Endothelial cell of umbilical vein (primary cell): Measurements from ENCODE around the gene ARF1. TPM values are rescaled to one million over a fixed set of nuclear protein-coding genes. Genes with fewer than 3 reads are reported as not detected.

Experiments used
- BruUV-seq: library from RNA; stranded (reverse); fragments of 400-500 nt; replicated peaks from 2 replicates; lab custom pipeline; 2021; lab: Mats Ljungman, UMichigan
- CTCF ChIA-PET: fragments of 300-600, 350-600 bp; sonication (Branson Sonifier 250); formaldehyde crosslinking; loops from one replicate; lab custom pipeline; 2021; ENCODE audit warnings: antibody characterized with exemption, inconsistent platforms; lab: Charles Lee
- POLR2A ChIA-PET: fragments of 300-600, 350-600 bp; sonication (Branson Sonifier 250); formaldehyde crosslinking; loops from one replicate; lab custom pipeline; 2021; ENCODE audit warnings: antibody characterized with exemption, inconsistent platforms; lab: Charles Lee
- DNase-seq: peaks from one replicate; pipeline ENCODE4 v3.0.0-alpha.2; 2011; ENCODE audit warnings: low read depth, low spot score
- FAIRE-seq: peaks from 2 replicates; lab custom pipeline; 2011; peaks lifted over from hg19 to GRCh38; lab: Jason Lieb, UNC
- H2AFZ ChIP-seq: 2 replicates; pipeline ENCODE4 v1.6.0; 2012; ENCODE audit warnings: low read depth, low read length, control low read depth, inconsistent platforms
- H3K27ac ChIP-seq: 2 replicates; pipeline ENCODE4 v1.5.1; 2011; ENCODE audit warnings: low read depth, mild to moderate bottlenecking, control low read depth, low read length, moderate library complexity; ENCODE audit not compliant: insufficient read depth
- H3K27me3 ChIP-seq, 2 experiments: 2 replicates each; pipeline versions ENCODE4 v1.6.0 to v1.6.1; 2011; ENCODE audit warnings: low read length in 2 of 2, mixed read lengths in 1 of 2; ENCODE audit not compliant: control insufficient read depth in 2 of 2, insufficient read depth in 2 of 2
- H3K36me3 ChIP-seq, 2 experiments: 2 replicates in 1 of 2; 3 replicates in 1 of 2; pipeline ENCODE4 v1.5.1; 2011; ENCODE audit warnings: low read length in 2 of 2, mild to moderate bottlenecking in 1 of 2, moderate library complexity in 1 of 2; ENCODE audit not compliant: control insufficient read depth in 2 of 2, insufficient read depth in 2 of 2; ENCODE audit errors: extremely low read depth in 1 of 2
- H3K4me1 ChIP-seq: 3 replicates; pipeline ENCODE4 v1.5.1; 2011; ENCODE audit warnings: mild to moderate bottlenecking, low read length; ENCODE audit not compliant: control insufficient read depth, insufficient read depth; ENCODE audit errors: extremely low read depth
- H3K4me2 ChIP-seq: 2 replicates; pipeline ENCODE4 v1.6.1; 2011; ENCODE audit warnings: low read length, control low read depth, mixed read lengths; ENCODE audit not compliant: insufficient read depth
- H3K4me3 ChIP-seq, 3 experiments: fragments of 200-600 bp in 1 of 3; sonication (generic), shearing (Covaris generic) in 1 of 3; replicated peaks in 1 of 3; 2 replicates each; pipeline ENCODE4 v1.5.1; 2011 to 2016; ENCODE audit warnings: control low read depth in 3 of 3, low read length in 3 of 3, mild to moderate bottlenecking in 2 of 3, inconsistent platforms in 1 of 3, low read depth in 1 of 3, moderate library complexity in 1 of 3; ENCODE audit not compliant: insufficient read depth in 1 of 3
- H3K79me2 ChIP-seq: 2 replicates; pipeline ENCODE4 v1.6.0; 2012; ENCODE audit warnings: low read length, inconsistent platforms; ENCODE audit not compliant: control insufficient read depth, insufficient read depth
- H3K9ac ChIP-seq: replicated peaks from 2 replicates; pipeline ENCODE3; 2011; ENCODE audit warnings: low read length, control low read depth; ENCODE audit not compliant: insufficient read depth; ENCODE audit errors: extremely low read depth
- H3K9me1 ChIP-seq: replicated peaks from 3 replicates; pipeline ENCODE4 v1.6.0; 2011; ENCODE audit warnings: mild to moderate bottlenecking, low read length; ENCODE audit not compliant: control insufficient read depth, insufficient read depth; ENCODE audit errors: extremely low read depth
- H3K9me3 ChIP-seq: replicated peaks from 2 replicates; pipeline ENCODE4 v1.5.1; 2012; ENCODE audit warnings: low read length, inconsistent platforms; ENCODE audit not compliant: control insufficient read depth, insufficient read depth
- H4K20me1 ChIP-seq: replicated peaks from 2 replicates; pipeline ENCODE3; 2011; ENCODE audit warnings: mild to moderate bottlenecking, low read length; ENCODE audit not compliant: control insufficient read depth, insufficient read depth; ENCODE audit errors: extremely low read depth
- EZH2 ChIP-seq: IDR thresholded peaks from 2 replicates; pipeline ENCODE4 v1.6.1; 2012; ENCODE audit warnings: borderline replicate concordance, low read depth, mild to moderate bottlenecking, moderate library complexity, low read length, inconsistent platforms; ENCODE audit not compliant: severe bottlenecking
- FOS ChIP-seq: IDR thresholded peaks from 2 replicates; pipeline ENCODE4 v1.6.1; 2011; ENCODE audit warnings: mild to moderate bottlenecking, low read length, moderate library complexity, borderline replicate concordance; ENCODE audit not compliant: insufficient read depth
- GATA2 ChIP-seq: IDR thresholded peaks from 2 replicates; pipeline ENCODE4 v1.7.0; 2011; ENCODE audit warnings: low read depth, mild to moderate bottlenecking, moderate library complexity, mixed read lengths, low read length; ENCODE audit not compliant: insufficient read length, insufficient read depth
- JUN ChIP-seq: IDR thresholded peaks from 2 replicates; pipeline ENCODE4 v1.6.1; 2011; ENCODE audit warnings: borderline replicate concordance, low read depth; ENCODE audit not compliant: insufficient read length, insufficient read depth
- MYC ChIP-seq: IDR thresholded peaks from one replicate; pipeline ENCODE4 v1.6.1; 2011; ENCODE audit warnings: mild to moderate bottlenecking, low read depth, low read length
- POLR2A ChIP-seq: IDR thresholded peaks from 2 replicates; pipeline ENCODE4 v1.6.1; 2012; ENCODE audit warnings: low read depth, mild to moderate bottlenecking, control low read depth, low read length
- POLR2AphosphoS5 ChIP-seq: IDR thresholded peaks from 2 replicates; pipeline ENCODE4 v1.6.1; 2012; ENCODE audit warnings: low read depth, mild to moderate bottlenecking, control low read depth, low read length, moderate library complexity; ENCODE audit not compliant: insufficient read depth
- dilution Hi-C: fragments of 300-500 bp; cut with MboI; formaldehyde crosslinking; loops from one replicate; pipeline ENCODE4 v1.15.0; 2019; ENCODE audit warnings: low sequenced_read_pairs; ENCODE audit not compliant: extremely low pct_ligation_motif_present
- intact Hi-C: fragments of 100-400 bp; cut with micrococcal nuclease; formaldehyde crosslinking; loops from one replicate; pipeline ENCODE4 v1.10.0; 2022
- polyA plus RNA-seq, 4 experiments: library from polyadenylated mRNA; depleted of rRNA in 3 of 4; stranded (reverse) in 3 of 4; unstranded in 1 of 4; fragments of >200 nt; gene quantifications; 2 replicates each; pipeline versions ENCODE4 v1.2.1 to v1.2.3, GENCODE V29; 2011 to 2012; ENCODE audit warnings: missing spikeins in 1 of 4
- total RNA-seq: library from RNA; stranded (reverse); gene quantifications from 2 replicates; pipeline ENCODE4 v1.2.3, GENCODE V29; 2021
- TF ChIP-seq, protein P1 (sequence below): IDR thresholded peaks from 2 replicates; pipeline ENCODE4 v1.6.1; 2011; ENCODE audit not compliant: insufficient read depth, insufficient read length
- TF ChIP-seq, protein P2 (sequence below), 2 donors: IDR thresholded peaks; 1 replicate in 1 of 2; 2 replicates in 1 of 2; pipeline ENCODE4 v1.5.1; 2011; ENCODE audit warnings: low read length in 2 of 2, mild to moderate bottlenecking in 2 of 2, moderate library complexity in 2 of 2, control low read depth in 1 of 2, inconsistent platforms in 1 of 2, low read depth in 1 of 2; ENCODE audit not compliant: insufficient read depth in 1 of 2; ENCODE audit errors: extremely low read depth in 1 of 2

The ARF1 gene
- total and polyA plus RNA-seq, 2 donors (not counting 3 experiments of a cell fraction or from before 2014, with no cell fraction given) = 499 to 844 TPM

DNA sequence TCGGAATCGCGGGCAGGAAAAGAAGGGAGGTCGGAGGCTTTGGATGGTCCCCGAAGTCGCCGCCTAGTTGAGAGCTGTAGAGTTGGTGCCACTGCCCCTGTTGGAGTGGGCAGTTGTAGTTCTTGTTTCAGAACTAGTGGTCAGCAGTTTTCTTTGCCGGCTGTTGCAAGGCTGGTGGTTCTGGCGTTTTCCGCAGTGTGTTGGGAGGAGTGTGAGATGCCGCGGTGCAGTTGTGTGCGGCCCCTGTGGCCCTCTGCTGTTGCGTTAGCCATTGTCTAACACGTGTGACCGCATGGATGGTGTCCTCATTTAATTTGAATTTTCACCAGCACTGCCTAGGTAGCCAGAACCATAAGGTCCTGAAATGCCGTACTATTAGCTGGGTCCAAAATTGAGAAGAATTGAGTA lies 1.4 kb downstream of the ARF1 start:
- H3K9me3 ChIP-seq = no peaks in the 10 kb centered on the region
- ChIA-PET POLR2A (interaction anchor here (1.2 kb wide), 1 partner anchor 81 kb away, joined by 4 read pairs; no protein-coding TSS in a partner anchor), CTCF (interaction anchor here (0.9 to 2.5 kb wide), 3 partner anchors 18 to 85 kb away, joined by 3 to 10 read pairs (median 9); partner anchors contain the start of gene MRPL55)
- H3K4me3 ChIP-seq = peak overlapping the region; percentile 51 to 86 (median 56)
- dilution Hi-C loops = no loop called here
- peaks cover 52% of the 10 kb centered on the region for H3K4me1 ChIP-seq
- H3K36me3 ChIP-seq = peaks cover 0 to 4% of the 10 kb centered on the region in 2 experiments
- no peaks in the 10 kb centered on the region for H3K9me1 ChIP-seq
- intact Hi-C loops = loop anchor here (2.0 to 10.0 kb wide), 5 partner anchors 82 to 519 kb away; partner anchors contain the start of genes JMJD4, SNAP47, WNT9A and ZNF678
- TSS peak; percentile 26 for BruUV-seq
- H3K27me3 ChIP-seq = no peaks in the 10 kb centered on the region
- no peak for FAIRE-seq
- TF ChIP-seq JUN (no peak), FOS (no peak), MYC (no peak), POLR2A (no peak), GATA2 (no peak), EZH2 (no peak), POLR2AphosphoS5 (no peak)
- TF ChIP-seq, protein P1, sequence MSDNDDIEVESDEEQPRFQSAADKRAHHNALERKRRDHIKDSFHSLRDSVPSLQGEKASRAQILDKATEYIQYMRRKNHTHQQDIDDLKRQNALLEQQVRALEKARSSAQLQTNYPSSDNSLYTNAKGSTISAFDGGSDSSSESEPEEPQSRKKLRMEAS = no peak
- TF ChIP-seq, protein P2, sequence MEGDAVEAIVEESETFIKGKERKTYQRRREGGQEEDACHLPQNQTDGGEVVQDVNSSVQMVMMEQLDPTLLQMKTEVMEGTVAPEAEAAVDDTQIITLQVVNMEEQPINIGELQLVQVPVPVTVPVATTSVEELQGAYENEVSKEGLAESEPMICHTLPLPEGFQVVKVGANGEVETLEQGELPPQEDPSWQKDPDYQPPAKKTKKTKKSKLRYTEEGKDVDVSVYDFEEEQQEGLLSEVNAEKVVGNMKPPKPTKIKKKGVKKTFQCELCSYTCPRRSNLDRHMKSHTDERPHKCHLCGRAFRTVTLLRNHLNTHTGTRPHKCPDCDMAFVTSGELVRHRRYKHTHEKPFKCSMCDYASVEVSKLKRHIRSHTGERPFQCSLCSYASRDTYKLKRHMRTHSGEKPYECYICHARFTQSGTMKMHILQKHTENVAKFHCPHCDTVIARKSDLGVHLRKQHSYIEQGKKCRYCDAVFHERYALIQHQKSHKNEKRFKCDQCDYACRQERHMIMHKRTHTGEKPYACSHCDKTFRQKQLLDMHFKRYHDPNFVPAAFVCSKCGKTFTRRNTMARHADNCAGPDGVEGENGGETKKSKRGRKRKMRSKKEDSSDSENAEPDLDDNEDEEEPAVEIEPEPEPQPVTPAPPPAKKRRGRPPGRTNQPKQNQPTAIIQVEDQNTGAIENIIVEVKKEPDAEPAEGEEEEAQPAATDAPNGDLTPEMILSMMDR (IDR thresholded peaks at IDR 0.05; ENCODE audit: extremely low read depth in 1 of 2, insufficient read depth in 1 of 2, low read depth in 1 of 2, low read length in 2 of 2) = no peak
- peak; percentile 37 for DNase-seq
- peaks cover 4% of the 10 kb centered on the region for H4K20me1 ChIP-seq
- peak overlapping the region; percentile 96 for H3K4me2 ChIP-seq
- H3K9ac ChIP-seq = peak overlapping the region; percentile 99
- peaks cover 76% of the 10 kb centered on the region for H3K79me2 ChIP-seq
- no peak overlapping the region for H2AFZ ChIP-seq
- H3K27ac ChIP-seq = peak overlapping the region; percentile 94
